ENCODE results near the gene ZNF428. TPM values are rescaled to one million over a fixed set of nuclear protein-coding genes. Genes with fewer than 3 reads are reported as not detected.
"Not testable (repeated sequence)": the region's sequence is repeated elsewhere in the genome, so short reads cannot be mapped to it uniquely, and the experiment has no call there.

ZNF428 gene
- total and polyA plus RNA-seq, 4 donors: 6.5 to 22.1 (median 14.4) TPM

- H3K9ac ChIP-seq (ENCODE audit: low read depth in 1 of 2, low read length in 2 of 2): no peak overlapping the region
- H3K36me3 ChIP-seq (ENCODE audit: control insufficient read depth in 4 of 4, insufficient read depth in 3 of 4, low read depth in 1 of 4, low read length in 3 of 4): peaks cover 2 to 6% (median 4%) of the 10 kb centered on the region in 4 donors
- no peaks in the 10 kb centered on the region for H3K4me1 ChIP-seq (ENCODE audit: control insufficient read depth in 4 of 4, insufficient read depth in 4 of 4, low read length in 3 of 4)
- DNase-seq (ENCODE audit: low spot score): no peak
- no peaks in the 10 kb centered on the region for H3K9me3 ChIP-seq (ENCODE audit: control insufficient read depth in 4 of 4, low read length in 3 of 4)
- WGBS: 80% methylated on average over 7 of the region's 7 CpGs
- TF ChIP-seq FOXA1 (IDR thresholded peaks at IDR 0.05) (no peak), GABPA (IDR thresholded peaks at IDR 0.05 in 1 of 2, conservative IDR thresholded peaks at IDR 0.05 in 1 of 2) (no peak), ZBTB33 (IDR thresholded peaks at IDR 0.05) (no peak), NR2F2 (IDR thresholded peaks at IDR 0.05) (no peak), JUND (IDR thresholded peaks at IDR 0.05) (no peak)
- TF ChIP-seq, protein P1, sequence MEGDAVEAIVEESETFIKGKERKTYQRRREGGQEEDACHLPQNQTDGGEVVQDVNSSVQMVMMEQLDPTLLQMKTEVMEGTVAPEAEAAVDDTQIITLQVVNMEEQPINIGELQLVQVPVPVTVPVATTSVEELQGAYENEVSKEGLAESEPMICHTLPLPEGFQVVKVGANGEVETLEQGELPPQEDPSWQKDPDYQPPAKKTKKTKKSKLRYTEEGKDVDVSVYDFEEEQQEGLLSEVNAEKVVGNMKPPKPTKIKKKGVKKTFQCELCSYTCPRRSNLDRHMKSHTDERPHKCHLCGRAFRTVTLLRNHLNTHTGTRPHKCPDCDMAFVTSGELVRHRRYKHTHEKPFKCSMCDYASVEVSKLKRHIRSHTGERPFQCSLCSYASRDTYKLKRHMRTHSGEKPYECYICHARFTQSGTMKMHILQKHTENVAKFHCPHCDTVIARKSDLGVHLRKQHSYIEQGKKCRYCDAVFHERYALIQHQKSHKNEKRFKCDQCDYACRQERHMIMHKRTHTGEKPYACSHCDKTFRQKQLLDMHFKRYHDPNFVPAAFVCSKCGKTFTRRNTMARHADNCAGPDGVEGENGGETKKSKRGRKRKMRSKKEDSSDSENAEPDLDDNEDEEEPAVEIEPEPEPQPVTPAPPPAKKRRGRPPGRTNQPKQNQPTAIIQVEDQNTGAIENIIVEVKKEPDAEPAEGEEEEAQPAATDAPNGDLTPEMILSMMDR (IDR thresholded peaks at IDR 0.05; ENCODE audit: low read depth, low read length, missing input control): no peak
- H3K4me3 ChIP-seq (ENCODE audit: low read depth in 1 of 3, low read length in 3 of 3): no peak overlapping the region
- H3K27me3 ChIP-seq (ENCODE audit: control insufficient read depth in 4 of 4, insufficient read depth in 4 of 4, low read length in 3 of 4): no peaks in the 10 kb centered on the region
- H3K27ac ChIP-seq (ENCODE audit: low read depth in 1 of 2, low read length in 2 of 2): no peak overlapping the region
Observed at GRCh38 chr19:43605875-43606568, 13.4 kb downstream of the ZNF428 start.

GRCh38 chr19:43600326-43600725 lies 19.1 kb downstream of the ZNF428 start:
- not testable (repeated sequence) for H3K27ac ChIP-seq (ENCODE audit: low read depth in 1 of 2, low read length in 2 of 2)
- H3K36me3 ChIP-seq (ENCODE audit: control insufficient read depth in 4 of 4, insufficient read depth in 3 of 4, low read depth in 1 of 4, low read length in 3 of 4): peaks cover 1 to 14% (median 10%) of the 10 kb centered on the region in 4 donors
- WGBS: 87% methylated on average over 5 of the region's 5 CpGs

GRCh38 chr19:43599635-43600295 lies 19.7 kb downstream of the ZNF428 start:
- no peak overlapping the region for H3K27ac ChIP-seq (ENCODE audit: low read depth in 1 of 2, low read length in 2 of 2)
- H3K4me3 ChIP-seq (ENCODE audit: low read depth in 1 of 3, low read length in 3 of 3): no peak overlapping the region
- H3K9me3 ChIP-seq (ENCODE audit: control insufficient read depth in 4 of 4, low read length in 3 of 4): no peaks in the 10 kb centered on the region
- DNase-seq (ENCODE audit: low spot score): no peak
- peaks cover 2 to 29% (median 24%) of the 10 kb centered on the region in 4 donors for H3K4me1 ChIP-seq (ENCODE audit: control insufficient read depth in 4 of 4, insufficient read depth in 4 of 4, low read length in 3 of 4)
- H3K36me3 ChIP-seq (ENCODE audit: control insufficient read depth in 4 of 4, insufficient read depth in 3 of 4, low read depth in 1 of 4, low read length in 3 of 4): peaks cover 1 to 14% (median 10%) of the 10 kb centered on the region in 4 donors
- 91% methylated on average over 4 of the region's 4 CpGs for WGBS
- H3K27me3 ChIP-seq (ENCODE audit: control insufficient read depth in 4 of 4, insufficient read depth in 4 of 4, low read length in 3 of 4): no peaks in the 10 kb centered on the region
- H3K9ac ChIP-seq (ENCODE audit: low read depth in 1 of 2, low read length in 2 of 2): no peak overlapping the region
- TF ChIP-seq TAF1 (conservative IDR thresholded peaks at IDR 0.05) (no peak), EGR1 (IDR thresholded peaks at IDR 0.05; ENCODE audit: low read depth in 2 of 2) (no peak), HNF4A (conservative IDR thresholded peaks at IDR 0.05) (no peak), ATF3 (IDR thresholded peaks at IDR 0.05) (no peak), ZBTB33 (IDR thresholded peaks at IDR 0.05) (no peak), NR2F2 (IDR thresholded peaks at IDR 0.05) (no peak), MAX (IDR thresholded peaks at IDR 0.05) (no peak), RXRA (IDR thresholded peaks at IDR 0.05) (no peak), YY1 (IDR thresholded peaks at IDR 0.05) (no peak), HNF4G (IDR thresholded peaks at IDR 0.05) (no peak), RAD21 (IDR thresholded peaks at IDR 0.05) (no peak), SP1 (IDR thresholded peaks at IDR 0.05) (no peak), FOXA2 (IDR thresholded peaks at IDR 0.05) (no peak)

More at GRCh38 chr19:43600326-43600725, 19.1 kb downstream of the ZNF428 start:
- H3K9me3 ChIP-seq (ENCODE audit: control insufficient read depth in 4 of 4, low read length in 3 of 4); H3K27me3 ChIP-seq (ENCODE audit: control insufficient read depth in 4 of 4, insufficient read depth in 4 of 4, low read length in 3 of 4); H3K4me3 ChIP-seq (ENCODE audit: low read depth in 1 of 3, low read length in 3 of 3); DNase-seq (ENCODE audit: low spot score); H3K9ac ChIP-seq (ENCODE audit: low read depth in 1 of 2, low read length in 2 of 2): not testable (repeated sequence)
- peaks cover 2 to 24% (median 20%) of the 10 kb centered on the region in 4 donors for H3K4me1 ChIP-seq (ENCODE audit: control insufficient read depth in 4 of 4, insufficient read depth in 4 of 4, low read length in 3 of 4)
